ENCODE measurements around the gene ALX4.

The ALX4 gene

DNA sequence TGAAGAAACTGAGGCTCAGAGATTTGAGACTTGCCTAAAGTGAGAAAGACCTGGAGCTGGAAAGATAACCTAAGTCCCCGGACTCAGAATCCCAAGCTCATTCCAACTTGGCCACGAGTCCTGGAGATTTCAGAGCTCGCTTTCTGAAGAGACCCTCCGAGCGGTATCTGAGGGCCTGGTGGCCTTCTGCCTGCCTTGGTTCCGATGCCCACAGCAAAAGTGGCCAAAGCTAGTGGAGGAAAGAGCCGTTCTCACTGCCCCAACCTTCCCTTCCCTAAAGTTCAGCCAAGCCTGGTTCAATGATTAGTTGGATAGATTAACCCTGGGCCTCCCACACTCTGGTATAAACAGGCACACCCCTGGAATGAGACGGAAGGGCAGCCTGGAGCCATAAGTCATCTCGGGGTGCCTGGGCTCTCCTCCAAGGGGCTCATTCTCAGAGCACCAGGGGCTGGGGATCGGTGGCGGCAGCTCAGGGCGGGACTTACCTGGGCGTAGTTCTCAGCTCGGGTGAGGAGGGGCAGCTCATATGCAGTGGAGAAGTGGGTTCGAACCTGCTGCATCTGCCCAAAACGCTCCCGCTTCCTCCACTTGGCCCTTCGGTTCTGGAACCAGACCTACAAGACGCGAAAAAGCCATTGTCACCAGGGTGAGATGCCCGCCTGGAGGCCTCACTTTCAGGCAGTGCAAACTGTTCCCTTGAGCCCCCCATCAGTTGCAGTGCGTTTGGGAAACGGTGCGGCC lies 42.8 kb downstream of the ALX4 start:
- TF ChIP-seq, protein P1, sequence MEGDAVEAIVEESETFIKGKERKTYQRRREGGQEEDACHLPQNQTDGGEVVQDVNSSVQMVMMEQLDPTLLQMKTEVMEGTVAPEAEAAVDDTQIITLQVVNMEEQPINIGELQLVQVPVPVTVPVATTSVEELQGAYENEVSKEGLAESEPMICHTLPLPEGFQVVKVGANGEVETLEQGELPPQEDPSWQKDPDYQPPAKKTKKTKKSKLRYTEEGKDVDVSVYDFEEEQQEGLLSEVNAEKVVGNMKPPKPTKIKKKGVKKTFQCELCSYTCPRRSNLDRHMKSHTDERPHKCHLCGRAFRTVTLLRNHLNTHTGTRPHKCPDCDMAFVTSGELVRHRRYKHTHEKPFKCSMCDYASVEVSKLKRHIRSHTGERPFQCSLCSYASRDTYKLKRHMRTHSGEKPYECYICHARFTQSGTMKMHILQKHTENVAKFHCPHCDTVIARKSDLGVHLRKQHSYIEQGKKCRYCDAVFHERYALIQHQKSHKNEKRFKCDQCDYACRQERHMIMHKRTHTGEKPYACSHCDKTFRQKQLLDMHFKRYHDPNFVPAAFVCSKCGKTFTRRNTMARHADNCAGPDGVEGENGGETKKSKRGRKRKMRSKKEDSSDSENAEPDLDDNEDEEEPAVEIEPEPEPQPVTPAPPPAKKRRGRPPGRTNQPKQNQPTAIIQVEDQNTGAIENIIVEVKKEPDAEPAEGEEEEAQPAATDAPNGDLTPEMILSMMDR (IDR thresholded peaks at IDR 0.05; ENCODE audit: low read depth, low read length) = no peak
- H3K4me3 ChIP-seq (ENCODE audit: low read depth, low read length) = no peak overlapping the region

DNA sequence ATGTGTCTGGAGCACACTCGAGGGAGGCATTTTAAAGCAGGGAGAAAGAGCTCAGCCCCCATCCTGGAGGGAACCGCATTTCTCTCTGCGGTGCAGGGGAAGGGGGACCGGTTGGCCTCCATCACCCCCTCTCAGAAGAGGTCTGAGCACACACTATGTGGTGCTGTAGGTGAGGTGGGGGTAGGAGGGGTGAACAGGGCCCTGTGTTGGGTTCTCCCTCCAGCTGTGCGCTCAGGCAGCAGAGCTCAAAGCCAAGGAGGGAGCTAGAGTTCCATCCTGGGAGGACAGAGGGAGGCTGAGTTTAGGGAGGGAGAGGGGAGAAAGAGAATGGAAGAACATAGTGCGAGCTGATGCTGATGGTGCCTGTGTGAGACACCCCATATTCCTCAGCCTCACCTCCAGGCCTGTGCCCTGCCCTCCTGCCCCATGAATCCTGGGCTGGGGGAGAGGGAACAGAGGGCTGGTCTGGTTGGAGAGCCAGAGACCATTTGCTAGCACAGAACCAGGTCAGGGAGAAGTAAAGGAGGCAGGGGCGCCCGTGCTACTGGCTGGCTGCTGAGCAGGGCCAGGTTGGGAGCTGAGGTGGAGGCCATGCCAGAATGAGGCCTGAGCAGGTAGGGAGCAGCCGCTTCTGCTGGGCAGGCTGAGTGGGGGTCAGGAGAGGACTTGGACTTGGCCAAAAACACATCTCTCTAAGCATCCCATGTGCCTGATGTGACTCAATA lies 43.7 kb downstream of the ALX4 start:
- TF ChIP-seq, protein P1 (IDR thresholded peaks at IDR 0.05; ENCODE audit: low read depth, low read length) = no peak

DNA sequence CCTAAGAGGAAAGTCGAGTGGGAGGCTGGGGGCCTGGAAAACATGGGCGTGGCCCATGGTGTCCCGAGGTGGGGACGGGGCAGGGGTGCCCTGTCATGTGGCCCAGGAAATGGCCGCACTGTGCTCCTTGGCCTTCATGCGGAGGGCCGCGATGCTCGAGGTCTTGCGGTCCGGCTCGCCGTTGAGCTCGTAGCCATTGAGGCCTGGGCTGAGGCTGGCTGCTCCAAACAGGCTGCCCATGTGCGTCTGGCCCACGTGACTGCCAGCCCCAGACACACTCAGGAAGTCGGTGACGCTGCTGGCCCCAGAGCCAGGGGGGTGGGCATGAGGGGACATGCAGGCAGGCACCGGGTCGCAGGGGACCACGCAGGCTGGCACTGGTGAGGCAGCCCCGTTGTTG lies 45.2 kb downstream of the ALX4 start:
- no peak overlapping the region for H3K4me3 ChIP-seq (ENCODE audit: low read depth, low read length)
- TF ChIP-seq, protein P1 (IDR thresholded peaks at IDR 0.05; ENCODE audit: low read depth, low read length) = no peak

More for the DNA sequence above, 43.7 kb downstream of the ALX4 start:
- no peak overlapping the region for H3K4me3 ChIP-seq (ENCODE audit: low read depth, low read length)

DNA sequence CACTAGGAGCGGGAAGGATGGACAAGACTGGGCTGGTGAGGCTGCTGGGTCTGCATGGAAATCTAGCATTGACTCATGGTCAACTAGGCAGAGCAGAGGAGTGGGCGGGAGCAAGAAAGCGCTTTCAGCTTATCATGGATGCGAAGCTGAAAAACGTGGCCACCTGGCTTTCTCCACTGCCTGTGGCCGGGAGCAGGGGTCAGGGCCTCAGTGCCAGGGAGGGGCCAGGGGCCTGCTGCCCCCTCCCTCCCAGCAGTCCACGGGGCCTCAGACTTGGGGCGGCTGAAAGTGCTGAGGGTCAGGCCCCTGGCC lies 45.5 kb downstream of the ALX4 start:
- no peak overlapping the region for H3K4me3 ChIP-seq (ENCODE audit: low read depth, low read length)
- TF ChIP-seq, protein P1 (IDR thresholded peaks at IDR 0.05; ENCODE audit: low read depth, low read length) = no peak

DNA sequence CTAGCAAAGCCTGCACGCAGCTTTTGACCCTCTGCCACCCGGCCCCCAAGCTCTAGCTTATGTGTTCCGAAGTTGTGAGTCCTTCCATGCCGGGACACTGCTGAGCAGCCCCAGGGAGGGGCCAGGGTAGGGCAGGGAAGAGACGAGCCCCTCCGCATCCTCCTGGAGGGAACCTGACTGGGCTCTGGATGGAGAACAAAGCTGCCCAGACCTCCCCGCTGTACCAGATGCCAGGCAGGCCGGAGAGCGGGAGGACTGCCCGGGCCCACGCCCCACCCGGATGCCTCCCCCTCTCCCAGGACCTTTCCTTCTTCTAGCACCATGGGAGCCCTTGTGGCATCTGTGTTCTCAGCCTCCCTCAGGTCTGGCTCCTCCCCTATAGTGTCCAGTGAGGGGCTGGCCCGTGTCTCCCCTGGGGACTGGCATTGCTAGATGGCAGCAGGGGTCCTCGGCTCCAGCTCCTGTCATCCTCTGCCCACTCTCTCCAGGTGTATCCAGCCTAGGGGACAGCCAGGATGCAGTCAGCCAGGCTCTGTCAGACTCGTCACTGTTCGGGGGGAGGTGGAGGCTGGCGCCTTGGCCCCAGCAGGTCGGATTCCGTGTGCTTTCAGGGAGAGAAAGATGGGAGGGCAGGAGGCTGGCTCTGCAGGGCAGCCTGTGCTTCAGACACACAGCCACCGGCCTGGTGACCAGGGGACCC lies 46.1 kb downstream of the ALX4 start:
- TF ChIP-seq, protein P1 (IDR thresholded peaks at IDR 0.05; ENCODE audit: low read depth, low read length) = no peak
- no peak overlapping the region for H3K4me3 ChIP-seq (ENCODE audit: low read depth, low read length)

DNA sequence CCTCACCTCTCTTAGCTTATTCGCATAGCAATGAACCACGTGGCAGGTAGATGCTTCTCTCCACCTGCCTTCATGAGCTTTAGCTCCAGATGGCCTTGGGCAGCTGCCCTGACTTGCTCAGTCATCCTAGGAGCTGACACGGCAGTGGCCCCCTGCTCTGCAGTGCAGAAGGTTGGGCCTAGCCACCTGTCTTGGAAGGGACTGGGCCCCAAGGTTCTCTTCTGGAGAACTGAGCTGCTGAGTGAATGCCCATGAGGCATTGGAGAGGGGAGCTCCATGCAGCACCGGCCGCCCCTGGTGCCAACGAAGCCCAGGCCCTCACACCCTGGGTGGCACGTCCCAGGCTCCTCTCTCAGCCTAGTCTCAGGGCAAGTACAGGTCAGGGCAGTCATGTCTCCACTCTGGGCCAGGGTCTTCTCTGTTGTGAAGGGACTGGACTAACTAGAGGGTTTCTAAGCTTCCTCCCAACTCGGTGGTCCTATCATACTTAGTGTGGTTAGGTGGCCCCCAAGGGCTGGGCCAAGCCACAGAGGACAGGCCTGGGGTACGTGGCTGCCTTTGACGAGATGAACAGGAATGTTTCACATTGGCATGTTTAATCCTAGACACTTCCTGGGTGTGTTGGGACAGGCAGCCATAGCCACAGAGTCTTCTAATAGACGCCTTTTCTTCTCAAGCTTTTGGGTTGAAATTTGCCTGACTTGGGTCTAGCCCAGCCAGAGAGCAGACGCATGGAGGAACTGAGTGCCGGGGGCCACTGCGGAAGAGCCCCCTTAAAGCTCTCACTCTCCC lies 47.9 kb downstream of the ALX4 start:
- TF ChIP-seq, protein P1 (IDR thresholded peaks at IDR 0.05; ENCODE audit: low read depth, low read length) = no peak
- H3K4me3 ChIP-seq (ENCODE audit: low read depth, low read length) = no peak overlapping the region
